Sciatic nerve (tissue), 2 donors: Measurements from ENCODE around the gene NGDN. TPM values are rescaled to one million over a fixed set of nuclear protein-coding genes. Genes with fewer than 3 reads are reported as not detected.

Experiments used
- ATAC-seq: fragments of 200-7000 bp; cut with Tn5 transposase; one replicate; pipeline ENCODE4 v1.9.1; 2020; ENCODE audit warnings: mild to moderate bottlenecking, moderate library complexity
- DNase-seq: peaks from one replicate; pipeline ENCODE4 v3.0.0-alpha.2; 2020; ENCODE audit warnings: low spot score
- intact Hi-C: fragments of 100-400 bp; cut with DNase I; formaldehyde crosslinking; loops from one replicate; pipeline ENCODE4 v1.14.2; 2022
- total RNA-seq: library from RNA; stranded (reverse); fragmentation: NEBNext Ultra II Directional; extraction: Animal tissue kit (Norgen Biotek cat#: 25700); gene quantifications from one replicate; pipeline ENCODE4 v1.2.1, GENCODE V29; 2021
- donor health status: DM: no; HTN: no; CAD: no.
- donor health status: DM: no; HTN: no; CAD: no.

Gene NGDN
- total RNA-seq, 1 donor from 2014 or later = 41.1 TPM

DNA sequence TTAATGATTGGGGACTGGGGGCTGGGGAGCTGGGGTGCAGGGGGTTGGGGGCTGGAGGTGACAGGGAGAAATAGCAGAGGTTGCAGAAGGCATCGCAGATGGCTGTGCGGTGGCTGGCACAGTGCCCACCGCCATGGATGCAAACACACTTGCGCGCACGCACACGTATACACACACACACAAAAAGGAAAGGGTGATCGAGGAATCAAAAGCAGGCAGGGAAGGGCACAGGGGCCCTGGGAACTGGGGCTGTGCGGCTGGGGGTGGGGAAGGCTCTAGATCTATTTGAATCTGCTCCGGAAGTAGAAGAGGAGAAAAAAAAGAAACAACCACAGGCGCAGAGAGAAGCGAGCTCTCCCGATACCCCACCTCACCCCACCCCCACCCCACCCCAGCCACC, 42.7 kb downstream of the NGDN start:
- intact Hi-C loops = no loop called here
- no peak for ATAC-seq
- DNase-seq = no peak

DNA sequence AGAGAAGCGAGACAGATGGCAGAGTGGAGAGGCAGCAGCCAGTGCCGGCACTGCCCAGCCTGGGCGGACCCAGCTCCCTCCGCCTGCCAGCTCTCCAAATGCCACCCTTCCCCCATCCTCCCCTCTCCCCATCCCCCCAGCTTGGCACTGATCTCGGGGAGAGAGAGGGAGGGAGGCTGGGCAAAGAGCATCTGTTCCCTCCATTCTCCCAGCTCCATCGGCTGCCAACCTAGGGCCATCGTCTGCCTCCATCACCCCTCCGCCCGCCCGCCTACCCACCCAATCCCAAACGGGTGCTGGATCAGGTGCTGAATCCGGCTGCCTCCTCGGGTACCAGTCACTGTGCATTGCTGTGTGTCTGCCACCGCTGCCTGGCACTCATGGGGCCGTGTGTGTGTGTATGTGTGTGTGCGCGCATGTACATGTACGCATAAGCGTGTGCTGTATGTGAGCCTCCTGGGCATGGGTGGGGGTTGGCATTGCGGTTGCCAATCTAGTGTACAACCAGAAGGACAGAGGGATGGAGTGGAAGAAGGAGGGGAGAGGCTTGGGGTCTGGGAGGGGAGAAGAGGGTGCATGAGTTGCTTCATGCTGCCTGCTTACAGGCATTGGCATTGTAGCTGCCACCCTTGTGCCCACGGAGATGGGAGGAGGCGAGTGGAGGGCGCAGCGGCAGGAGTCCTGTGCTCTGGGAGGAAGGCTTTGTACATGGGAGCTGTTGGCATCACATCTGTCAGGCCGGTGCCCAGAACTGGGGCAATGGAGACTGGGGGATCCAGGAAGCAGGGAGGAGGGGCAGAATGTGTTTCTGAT, 43.7 kb downstream of the NGDN start:
- peak; percentile 32 for ATAC-seq
- no peak for DNase-seq
- intact Hi-C loops = no loop called here

DNA sequence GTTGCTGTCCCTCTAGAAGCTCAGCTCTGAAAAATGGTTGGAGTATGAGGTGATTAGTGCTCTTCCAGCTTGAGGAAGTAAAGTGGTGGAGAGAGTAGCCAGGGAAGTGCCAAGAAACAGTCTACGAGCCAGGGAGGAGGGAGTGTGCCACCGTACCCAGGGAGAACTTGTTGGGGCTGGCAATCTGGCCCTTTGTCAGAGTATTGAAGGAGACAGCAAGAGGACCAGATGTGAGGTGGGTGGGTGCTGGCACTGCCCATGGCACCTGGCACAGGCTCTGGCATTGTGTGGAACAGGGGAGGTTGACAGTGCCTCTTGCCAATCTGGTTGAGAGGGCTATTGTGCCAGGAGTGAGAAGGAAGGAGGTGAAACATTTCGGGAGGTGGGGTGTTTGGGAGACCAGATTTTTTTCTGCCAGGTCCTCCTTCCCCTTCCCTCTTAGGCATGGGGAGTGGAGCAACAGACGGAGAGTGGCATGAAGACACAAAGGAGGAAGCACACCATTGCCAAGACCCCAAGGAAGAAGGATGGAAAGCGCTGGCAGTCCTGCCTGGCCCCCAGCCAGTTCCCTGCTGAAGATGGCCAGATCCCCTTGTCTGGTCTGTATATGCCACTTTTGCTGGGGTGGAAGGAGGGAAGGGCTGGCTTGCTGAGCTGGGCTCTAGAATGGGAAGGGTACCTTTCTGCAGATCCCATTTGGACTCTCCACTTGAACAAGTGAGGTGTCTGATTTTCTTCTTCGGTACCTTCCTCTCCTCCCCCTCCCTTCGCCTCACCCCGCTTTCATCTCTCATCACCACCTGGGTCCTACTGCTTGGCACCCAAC, 44.5 kb downstream of the NGDN start:
- DNase-seq (no peak), ATAC-seq (no peak)
- intact Hi-C loops = no loop called here

GRCh38 chr14:23514644-23514957, 45.1 kb downstream of the NGDN start:
- ATAC-seq (no peak), DNase-seq (no peak)
- intact Hi-C loops = no loop called here

DNA sequence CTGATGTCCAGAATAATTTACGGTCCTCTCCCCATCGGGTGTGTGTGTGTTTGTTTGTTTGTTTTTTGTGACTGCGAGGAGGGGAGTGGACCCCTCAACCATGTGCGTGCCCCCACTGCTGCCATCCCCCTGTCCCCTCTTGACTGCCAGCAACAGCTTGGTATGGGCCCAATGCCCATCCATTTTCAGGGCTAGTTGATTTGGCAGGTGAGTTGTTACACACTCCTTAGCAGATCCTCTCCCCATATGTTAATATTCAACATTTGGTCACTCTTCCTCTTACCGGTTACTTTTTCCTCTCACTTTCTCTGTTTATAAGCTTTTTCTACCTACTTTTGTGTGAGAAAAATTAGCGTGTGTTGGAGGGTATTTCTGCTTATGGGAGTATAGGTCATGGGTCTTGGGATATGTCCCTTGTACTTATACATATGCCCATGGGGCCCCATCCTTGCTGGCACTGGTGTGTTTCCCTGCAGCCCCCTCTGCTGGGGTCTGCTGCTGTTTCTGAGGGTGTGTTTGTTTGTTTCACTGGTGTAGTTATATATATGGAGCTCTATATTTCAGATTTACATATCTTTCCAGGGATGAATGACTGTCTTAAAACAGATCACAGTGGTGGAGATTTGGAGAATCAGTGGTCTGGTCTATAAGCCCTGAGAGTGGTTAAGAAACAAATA, 48.3 kb downstream of the NGDN start:
- DNase-seq = no peak
- ATAC-seq = no peak
- intact Hi-C loops = no loop called here

DNA sequence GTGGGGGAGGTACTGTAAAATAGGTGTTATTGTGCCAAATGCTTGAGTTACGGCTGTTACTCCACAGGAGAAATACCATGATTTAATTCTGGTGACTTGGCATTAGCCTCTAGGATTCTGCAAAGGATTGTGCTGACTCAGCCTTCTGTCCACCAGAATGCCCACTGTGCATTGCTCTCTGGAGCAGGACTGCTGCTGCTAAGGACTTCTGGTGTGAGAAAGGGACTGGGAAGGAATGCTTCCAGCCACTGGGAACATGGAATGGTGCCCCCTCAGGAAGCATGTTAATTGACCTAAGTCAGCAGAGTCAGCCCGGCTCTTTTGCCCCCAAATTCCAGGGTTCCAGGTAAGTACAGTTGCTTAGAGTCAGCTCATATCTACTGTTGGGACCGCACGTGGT, 49.2 kb downstream of the NGDN start:
- DNase-seq = no peak
- ATAC-seq = no peak

DNA sequence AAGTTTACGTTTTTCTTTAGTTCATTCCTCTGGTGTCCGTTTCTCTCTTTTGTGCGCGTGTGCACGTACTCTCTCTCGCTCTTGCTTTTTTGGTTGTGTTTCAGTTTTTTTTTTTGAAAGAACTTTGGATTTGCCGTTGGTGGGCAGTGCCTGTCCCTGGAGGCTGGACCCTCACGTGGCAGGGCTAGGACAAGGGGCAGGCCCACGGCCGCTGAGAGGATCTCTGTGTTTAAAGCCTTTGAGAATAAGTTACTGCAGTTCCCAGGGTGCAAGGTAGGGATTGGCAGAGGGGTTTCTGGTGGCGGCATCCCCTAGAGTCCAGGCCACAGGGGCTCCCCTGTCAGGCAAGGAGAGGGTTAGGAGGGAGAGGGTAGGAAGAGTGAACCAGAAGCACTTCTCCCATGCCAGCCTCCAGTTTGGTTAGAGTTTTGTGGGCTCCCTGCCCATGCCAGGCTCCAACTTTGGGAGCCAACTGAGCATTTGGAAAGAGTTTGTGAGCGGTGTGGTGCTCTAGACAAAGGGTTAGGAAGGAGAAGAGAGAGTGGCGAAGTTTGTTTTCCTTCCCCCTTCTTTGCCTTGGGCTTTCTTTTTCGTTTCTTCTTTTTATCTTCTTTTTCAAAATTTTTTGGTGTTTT, 51.5 kb downstream of the NGDN start:
- no peak for DNase-seq
- intact Hi-C loops = no loop called here
- ATAC-seq = no peak

More for the DNA sequence above, 49.2 kb downstream of the NGDN start:
- intact Hi-C loops = no loop called here

GRCh38 chr14:23521785-23522640, 52.5 kb downstream of the NGDN start:
- intact Hi-C loops = no loop called here
- ATAC-seq (no peak), DNase-seq (no peak)

DNA sequence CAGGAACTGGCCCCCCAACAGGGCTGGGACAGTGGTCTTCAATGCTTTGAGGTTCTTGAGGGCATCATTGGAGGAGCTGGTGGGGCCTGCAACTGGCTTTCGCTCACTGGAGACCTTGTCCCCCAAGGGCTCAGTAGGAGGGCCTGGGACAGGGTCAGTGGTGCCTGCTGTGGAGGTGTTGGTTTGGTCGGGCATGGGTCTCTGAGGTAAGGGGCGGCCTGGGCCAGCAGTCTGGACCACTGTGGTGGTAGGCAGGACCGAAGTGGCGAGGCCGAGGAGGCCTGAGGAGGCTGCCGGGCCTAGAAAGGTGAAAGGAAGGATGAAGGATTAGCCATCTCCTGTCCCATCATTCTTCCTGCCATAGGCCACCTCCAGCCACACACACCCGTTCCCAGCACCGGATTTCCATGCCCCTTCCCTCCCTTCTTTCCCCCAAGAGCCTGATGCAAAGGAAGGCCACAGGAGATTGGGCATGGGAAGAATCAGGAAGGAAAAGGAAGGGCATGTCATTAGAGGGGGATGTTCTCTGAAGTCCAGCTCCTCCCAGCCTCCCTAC, 53.2 kb downstream of the NGDN start:
- intact Hi-C loops = no loop called here
- no peak for ATAC-seq
- DNase-seq = no peak

DNA sequence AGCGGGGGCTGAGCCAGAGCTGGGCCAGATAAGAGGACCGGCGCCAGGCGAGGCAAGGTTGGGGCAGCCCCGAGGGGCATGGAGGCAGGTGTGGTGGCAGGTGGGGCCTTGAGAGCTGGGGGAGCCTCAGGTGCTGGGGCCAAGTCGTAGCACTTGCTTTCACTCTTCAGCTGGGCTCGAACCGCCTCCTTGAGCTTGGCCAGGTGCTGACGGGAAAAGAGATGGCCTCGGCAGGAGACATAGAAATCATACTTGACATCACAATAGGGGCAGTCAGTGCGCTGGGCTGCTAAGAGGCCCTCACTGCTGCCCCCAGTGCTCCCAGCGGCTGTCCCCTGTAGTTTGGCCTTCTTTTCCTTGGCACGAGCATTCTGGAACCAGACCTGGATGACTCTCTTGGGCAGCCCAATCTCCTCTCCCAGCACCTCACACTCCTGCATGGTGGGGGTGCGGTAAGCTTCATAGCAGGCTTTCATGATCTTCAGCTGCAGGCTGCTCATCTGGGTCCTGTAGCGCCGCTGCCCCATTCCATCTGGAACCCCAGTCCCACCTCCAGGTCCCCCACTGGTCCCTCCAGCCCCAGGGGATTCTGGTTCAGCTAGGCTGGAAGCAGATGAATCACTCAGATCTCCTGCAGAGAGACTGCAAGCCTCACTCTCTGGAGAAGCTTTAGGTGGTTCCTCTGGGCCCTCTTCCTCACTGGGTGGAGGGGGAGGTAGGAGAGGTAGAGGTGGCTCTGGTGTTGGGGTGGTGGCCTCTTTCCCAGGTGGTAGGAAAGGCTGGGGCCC, 53.9 kb downstream of the NGDN start:
- ATAC-seq (no peak), DNase-seq (no peak)
- intact Hi-C loops = no loop called here

- intact Hi-C loops = no loop called here
- ATAC-seq (no peak), DNase-seq (no peak)
Observed at GRCh38 chr14:23524954-23525353, 55.5 kb downstream of the NGDN start.

GRCh38 chr14:23525611-23526010, 56.1 kb downstream of the NGDN start:
- DNase-seq = no peak
- intact Hi-C loops = no loop called here
- ATAC-seq = no peak

Other genes with a start within 250 kb of the NGDN start
- not detected for gene RNF212B, start 231.8 kb upstream of the NGDN start, total RNA-seq
- gene HOMEZ, start 183.6 kb upstream of the NGDN start, total RNA-seq = 8.3 TPM
- gene PPP1R3E, start 166.8 kb upstream of the NGDN start, total RNA-seq = 24.0 TPM
- 56.5 TPM for gene BCL2L2, start 162.9 kb upstream of the NGDN start, total RNA-seq
- gene PABPN1, start 148.2 kb upstream of the NGDN start, total RNA-seq = 135 TPM
- 67.3 TPM for gene SLC22A17, start 116.8 kb upstream of the NGDN start, total RNA-seq
- gene EFS, start 104.5 kb upstream of the NGDN start, total RNA-seq = 46.6 TPM
- not detected for gene IL25, start 96.9 kb upstream of the NGDN start, total RNA-seq
- 75.3 TPM for gene CMTM5, start 92.7 kb upstream of the NGDN start, total RNA-seq
- not detected for gene MYH6, start 61.4 kb upstream of the NGDN start, total RNA-seq
- gene MYH7, start 34.0 kb upstream of the NGDN start, total RNA-seq = 0.18 TPM
- 7.4 TPM for gene ZFHX2, start 82.1 kb downstream of the NGDN start, total RNA-seq
- gene THTPA, start 86.6 kb downstream of the NGDN start, total RNA-seq = 19.7 TPM
- gene AP1G2, start 98.1 kb downstream of the NGDN start, total RNA-seq = 59.6 TPM
- gene JPH4, start 109.1 kb downstream of the NGDN start, total RNA-seq = 0.85 TPM
- not detected for gene DHRS2, start 166.7 kb downstream of the NGDN start, total RNA-seq